ENCODE results near the gene INAVA. TPM values are rescaled to one million over a fixed set of nuclear protein-coding genes. Genes with fewer than 3 reads are reported as not detected.

The INAVA gene
- total and polyA plus RNA-seq, 4 donors = 0.19 to 3.1 (median 0.50) TPM

DNA sequence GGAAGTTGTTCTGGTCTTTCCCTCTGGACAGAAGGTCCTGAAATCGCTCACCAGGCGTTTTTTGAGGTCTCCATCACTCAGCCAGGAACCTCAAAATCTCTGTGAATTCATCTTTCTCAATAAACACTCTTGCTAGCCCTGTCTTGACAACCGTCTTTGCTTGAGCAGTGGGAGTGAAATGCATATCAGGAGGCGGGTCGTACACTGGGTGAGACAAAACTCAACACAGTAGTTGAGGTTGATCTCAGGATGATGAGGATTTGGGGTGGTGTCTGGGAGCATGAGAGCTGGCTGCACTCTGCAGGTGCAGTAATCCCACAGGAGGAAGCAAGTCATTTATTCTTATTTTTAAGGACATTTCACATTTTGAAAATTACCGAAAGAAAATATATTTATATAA, 20.0 kb upstream of the INAVA start:
- TF ChIP-seq EGR1 (IDR thresholded peaks at IDR 0.05; ENCODE audit: low read depth in 2 of 2) (no peak), RXRA (IDR thresholded peaks at IDR 0.05) (no peak), TAF1 (conservative IDR thresholded peaks at IDR 0.05) (no peak), FOXA1 (IDR thresholded peaks at IDR 0.05) (no peak), GABPA (IDR thresholded peaks at IDR 0.05 in 1 of 2, conservative IDR thresholded peaks at IDR 0.05 in 1 of 2) (no peak), HNF4G (IDR thresholded peaks at IDR 0.05) (no peak), SP1 (IDR thresholded peaks at IDR 0.05) (no peak), FOXA2 (IDR thresholded peaks at IDR 0.05) (no peak), YY1 (IDR thresholded peaks at IDR 0.05) (no peak), RAD21 (IDR thresholded peaks at IDR 0.05) (no peak), NR2F2 (IDR thresholded peaks at IDR 0.05) (no peak), JUND (IDR thresholded peaks at IDR 0.05) (no peak), HNF4A (conservative IDR thresholded peaks at IDR 0.05) (no peak)
- TF ChIP-seq, protein P1, sequence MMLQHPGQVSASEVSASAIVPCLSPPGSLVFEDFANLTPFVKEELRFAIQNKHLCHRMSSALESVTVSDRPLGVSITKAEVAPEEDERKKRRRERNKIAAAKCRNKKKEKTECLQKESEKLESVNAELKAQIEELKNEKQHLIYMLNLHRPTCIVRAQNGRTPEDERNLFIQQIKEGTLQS (IDR thresholded peaks at IDR 0.05) = no peak
- TF ChIP-seq, protein P2, sequence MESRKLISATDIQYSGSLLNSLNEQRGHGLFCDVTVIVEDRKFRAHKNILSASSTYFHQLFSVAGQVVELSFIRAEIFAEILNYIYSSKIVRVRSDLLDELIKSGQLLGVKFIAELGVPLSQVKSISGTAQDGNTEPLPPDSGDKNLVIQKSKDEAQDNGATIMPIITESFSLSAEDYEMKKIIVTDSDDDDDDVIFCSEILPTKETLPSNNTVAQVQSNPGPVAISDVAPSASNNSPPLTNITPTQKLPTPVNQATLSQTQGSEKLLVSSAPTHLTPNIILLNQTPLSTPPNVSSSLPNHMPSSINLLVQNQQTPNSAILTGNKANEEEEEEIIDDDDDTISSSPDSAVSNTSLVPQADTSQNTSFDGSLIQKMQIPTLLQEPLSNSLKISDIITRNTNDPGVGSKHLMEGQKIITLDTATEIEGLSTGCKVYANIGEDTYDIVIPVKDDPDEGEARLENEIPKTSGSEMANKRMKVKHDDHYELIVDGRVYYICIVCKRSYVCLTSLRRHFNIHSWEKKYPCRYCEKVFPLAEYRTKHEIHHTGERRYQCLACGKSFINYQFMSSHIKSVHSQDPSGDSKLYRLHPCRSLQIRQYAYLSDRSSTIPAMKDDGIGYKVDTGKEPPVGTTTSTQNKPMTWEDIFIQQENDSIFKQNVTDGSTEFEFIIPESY (IDR thresholded peaks at IDR 0.05) = no peak
- TF ChIP-seq, protein P3, sequence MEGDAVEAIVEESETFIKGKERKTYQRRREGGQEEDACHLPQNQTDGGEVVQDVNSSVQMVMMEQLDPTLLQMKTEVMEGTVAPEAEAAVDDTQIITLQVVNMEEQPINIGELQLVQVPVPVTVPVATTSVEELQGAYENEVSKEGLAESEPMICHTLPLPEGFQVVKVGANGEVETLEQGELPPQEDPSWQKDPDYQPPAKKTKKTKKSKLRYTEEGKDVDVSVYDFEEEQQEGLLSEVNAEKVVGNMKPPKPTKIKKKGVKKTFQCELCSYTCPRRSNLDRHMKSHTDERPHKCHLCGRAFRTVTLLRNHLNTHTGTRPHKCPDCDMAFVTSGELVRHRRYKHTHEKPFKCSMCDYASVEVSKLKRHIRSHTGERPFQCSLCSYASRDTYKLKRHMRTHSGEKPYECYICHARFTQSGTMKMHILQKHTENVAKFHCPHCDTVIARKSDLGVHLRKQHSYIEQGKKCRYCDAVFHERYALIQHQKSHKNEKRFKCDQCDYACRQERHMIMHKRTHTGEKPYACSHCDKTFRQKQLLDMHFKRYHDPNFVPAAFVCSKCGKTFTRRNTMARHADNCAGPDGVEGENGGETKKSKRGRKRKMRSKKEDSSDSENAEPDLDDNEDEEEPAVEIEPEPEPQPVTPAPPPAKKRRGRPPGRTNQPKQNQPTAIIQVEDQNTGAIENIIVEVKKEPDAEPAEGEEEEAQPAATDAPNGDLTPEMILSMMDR (IDR thresholded peaks at IDR 0.05; ENCODE audit: low read depth, low read length, missing input control) = no peak
- TF ChIP-seq, protein P4, sequence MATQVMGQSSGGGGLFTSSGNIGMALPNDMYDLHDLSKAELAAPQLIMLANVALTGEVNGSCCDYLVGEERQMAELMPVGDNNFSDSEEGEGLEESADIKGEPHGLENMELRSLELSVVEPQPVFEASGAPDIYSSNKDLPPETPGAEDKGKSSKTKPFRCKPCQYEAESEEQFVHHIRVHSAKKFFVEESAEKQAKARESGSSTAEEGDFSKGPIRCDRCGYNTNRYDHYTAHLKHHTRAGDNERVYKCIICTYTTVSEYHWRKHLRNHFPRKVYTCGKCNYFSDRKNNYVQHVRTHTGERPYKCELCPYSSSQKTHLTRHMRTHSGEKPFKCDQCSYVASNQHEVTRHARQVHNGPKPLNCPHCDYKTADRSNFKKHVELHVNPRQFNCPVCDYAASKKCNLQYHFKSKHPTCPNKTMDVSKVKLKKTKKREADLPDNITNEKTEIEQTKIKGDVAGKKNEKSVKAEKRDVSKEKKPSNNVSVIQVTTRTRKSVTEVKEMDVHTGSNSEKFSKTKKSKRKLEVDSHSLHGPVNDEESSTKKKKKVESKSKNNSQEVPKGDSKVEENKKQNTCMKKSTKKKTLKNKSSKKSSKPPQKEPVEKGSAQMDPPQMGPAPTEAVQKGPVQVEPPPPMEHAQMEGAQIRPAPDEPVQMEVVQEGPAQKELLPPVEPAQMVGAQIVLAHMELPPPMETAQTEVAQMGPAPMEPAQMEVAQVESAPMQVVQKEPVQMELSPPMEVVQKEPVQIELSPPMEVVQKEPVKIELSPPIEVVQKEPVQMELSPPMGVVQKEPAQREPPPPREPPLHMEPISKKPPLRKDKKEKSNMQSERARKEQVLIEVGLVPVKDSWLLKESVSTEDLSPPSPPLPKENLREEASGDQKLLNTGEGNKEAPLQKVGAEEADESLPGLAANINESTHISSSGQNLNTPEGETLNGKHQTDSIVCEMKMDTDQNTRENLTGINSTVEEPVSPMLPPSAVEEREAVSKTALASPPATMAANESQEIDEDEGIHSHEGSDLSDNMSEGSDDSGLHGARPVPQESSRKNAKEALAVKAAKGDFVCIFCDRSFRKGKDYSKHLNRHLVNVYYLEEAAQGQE (IDR thresholded peaks at IDR 0.05) = no peak
- TF ChIP-seq, protein P5, sequence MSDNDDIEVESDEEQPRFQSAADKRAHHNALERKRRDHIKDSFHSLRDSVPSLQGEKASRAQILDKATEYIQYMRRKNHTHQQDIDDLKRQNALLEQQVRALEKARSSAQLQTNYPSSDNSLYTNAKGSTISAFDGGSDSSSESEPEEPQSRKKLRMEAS (IDR thresholded peaks at IDR 0.05) = no peak
- Histone ChIP-seq H3K4me1 (ENCODE audit: control insufficient read depth in 4 of 4, insufficient read depth in 4 of 4, low read length in 3 of 4) (peaks cover 0 to 10% (median 8%) of the 10 kb centered on the region in 4 donors), H3K4me3 (ENCODE audit: low read depth in 1 of 3, low read length in 3 of 3) (no peak overlapping the region), H3K27me3 (ENCODE audit: control insufficient read depth in 4 of 4, insufficient read depth in 4 of 4, low read length in 3 of 4) (peaks cover 0 to 2% (median under 1%) of the 10 kb centered on the region in 4 donors), H3K36me3 (ENCODE audit: control insufficient read depth in 4 of 4, insufficient read depth in 3 of 4, low read depth in 1 of 4, low read length in 3 of 4) (no peaks in the 10 kb centered on the region), H3K27ac (ENCODE audit: low read depth in 1 of 2, low read length in 2 of 2) (no peak overlapping the region), H3K9me3 (ENCODE audit: control insufficient read depth in 4 of 4, low read length in 3 of 4) (no peaks in the 10 kb centered on the region), H3K9ac (ENCODE audit: low read depth in 1 of 2, low read length in 2 of 2) (no peak overlapping the region)
- WGBS = 88% methylated on average over 6 of the region's 6 CpGs
- DNase-seq (ENCODE audit: low spot score) = no peak

All from liver (tissue), 9 donors.